Ascending aorta (tissue), 2 donors: Measurements from ENCODE around the gene AIM2. TPM values are rescaled to one million over a fixed set of nuclear protein-coding genes. Genes with fewer than 3 reads are reported as not detected.

Source experiments
- DNase-seq, 2 donors: peaks; one replicate each; pipeline ENCODE4 v3.0.0-alpha.2; 2019; ENCODE audit warnings: low spot score in 2 of 2
- H3K27ac ChIP-seq, 2 donors: fragments of 200-600 bp; sonication (generic); one replicate each; pipeline ENCODE4 v1.5.1; 2016 to 2017; ENCODE audit warnings: mild to moderate bottlenecking in 1 of 2
- H3K27me3 ChIP-seq: fragments of 200-600 bp; sonication (generic); one replicate; pipeline ENCODE4 v1.5.1; 2017
- H3K36me3 ChIP-seq, 2 donors: fragments of 200-600 bp; sonication (generic); one replicate each; pipeline ENCODE4 v1.5.1; 2016
- H3K4me1 ChIP-seq, 2 donors: fragments of 200-600 bp; sonication (generic); one replicate each; pipeline ENCODE4 v1.5.1; 2016 to 2017; ENCODE audit warnings: mild to moderate bottlenecking in 1 of 2
- H3K4me3 ChIP-seq, 2 donors: fragments of 200-600 bp; sonication (generic); one replicate each; pipeline ENCODE4 v1.5.1; 2016 to 2017; ENCODE audit warnings: mild to moderate bottlenecking in 1 of 2
- H3K9me3 ChIP-seq, 2 donors: fragments of 200-600 bp; sonication (generic); one replicate each; pipeline ENCODE4 v1.5.1; 2016
- intact Hi-C: fragments of 100-400 bp; cut with DNase I; formaldehyde crosslinking; loops from one replicate; pipeline ENCODE4 v1.15.1; 2023
- total RNA-seq: library from RNA; depleted of rRNA; stranded (reverse); fragments of >200 nt; gene quantifications from one replicate; pipeline ENCODE4 v1.1.0, GENCODE V29; 2016
- TF ChIP-seq, protein P1 (sequence below), 3 experiments: fragments of 200-600 bp in 2 of 3; fragments of 450-650 bp in 1 of 3; sonication (generic) in 2 of 3; IDR thresholded peaks; one replicate each; pipeline ENCODE4 v1.5.1; 2016 to 2019; ENCODE audit warnings: antibody characterized with exemption in 3 of 3, mild to moderate bottlenecking in 1 of 3, moderate library complexity in 1 of 3

Gene AIM2
- 0.43 TPM for total RNA-seq

DNA sequence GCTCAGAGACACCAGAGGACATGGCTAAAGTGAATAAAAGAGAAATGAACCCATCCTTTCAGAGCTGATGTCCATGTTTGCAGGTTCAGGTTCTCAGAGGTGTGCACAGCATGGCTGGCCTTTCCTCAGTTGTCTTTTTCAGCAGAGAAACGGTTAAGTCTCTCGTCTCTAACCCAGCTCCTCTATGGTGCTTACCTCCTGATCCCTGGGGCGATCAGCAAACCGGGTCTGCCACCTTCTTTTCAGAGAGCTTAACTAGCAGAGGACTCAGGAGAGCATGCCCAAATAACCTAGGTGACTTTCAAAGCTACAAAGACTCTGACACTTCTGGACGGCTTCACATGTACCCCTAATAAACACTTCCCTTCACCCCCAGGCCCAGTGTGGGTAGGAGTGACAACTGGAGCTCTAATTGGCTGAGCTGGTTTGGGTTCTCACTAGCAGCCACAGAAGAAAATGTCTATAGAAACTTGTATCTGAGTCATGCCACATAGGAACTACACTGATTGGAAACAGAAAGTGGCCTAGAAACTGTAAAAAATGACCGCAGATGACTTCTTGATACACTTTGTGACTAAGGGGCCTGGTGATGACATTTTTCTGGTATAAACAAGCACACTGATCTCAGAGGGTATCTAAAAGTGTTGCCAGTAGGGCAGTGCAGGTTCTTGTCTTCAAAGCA is at the start of gene AIM2:
AIM2 (minus strand) TSS at position 329 of the 682 bp plus-strand sequence. CDS start 3,267 bp downstream, outside the sequence.
- TF ChIP-seq, protein P1, sequence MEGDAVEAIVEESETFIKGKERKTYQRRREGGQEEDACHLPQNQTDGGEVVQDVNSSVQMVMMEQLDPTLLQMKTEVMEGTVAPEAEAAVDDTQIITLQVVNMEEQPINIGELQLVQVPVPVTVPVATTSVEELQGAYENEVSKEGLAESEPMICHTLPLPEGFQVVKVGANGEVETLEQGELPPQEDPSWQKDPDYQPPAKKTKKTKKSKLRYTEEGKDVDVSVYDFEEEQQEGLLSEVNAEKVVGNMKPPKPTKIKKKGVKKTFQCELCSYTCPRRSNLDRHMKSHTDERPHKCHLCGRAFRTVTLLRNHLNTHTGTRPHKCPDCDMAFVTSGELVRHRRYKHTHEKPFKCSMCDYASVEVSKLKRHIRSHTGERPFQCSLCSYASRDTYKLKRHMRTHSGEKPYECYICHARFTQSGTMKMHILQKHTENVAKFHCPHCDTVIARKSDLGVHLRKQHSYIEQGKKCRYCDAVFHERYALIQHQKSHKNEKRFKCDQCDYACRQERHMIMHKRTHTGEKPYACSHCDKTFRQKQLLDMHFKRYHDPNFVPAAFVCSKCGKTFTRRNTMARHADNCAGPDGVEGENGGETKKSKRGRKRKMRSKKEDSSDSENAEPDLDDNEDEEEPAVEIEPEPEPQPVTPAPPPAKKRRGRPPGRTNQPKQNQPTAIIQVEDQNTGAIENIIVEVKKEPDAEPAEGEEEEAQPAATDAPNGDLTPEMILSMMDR (IDR thresholded peaks at IDR 0.05) = no peak
- no peaks in the 10 kb centered on the region for H3K9me3 ChIP-seq
- intact Hi-C loops = no loop called here
- H3K4me3 ChIP-seq = no peak within 1 kb of the TSS
- H3K4me1 ChIP-seq = no peaks in the 10 kb centered on the region
- H3K36me3 ChIP-seq = no peaks in the 10 kb centered on the region
- DNase-seq = no peak
- H3K27ac ChIP-seq = no peak within 1 kb of the TSS
- no peaks in the 10 kb centered on the region for H3K27me3 ChIP-seq

DNA sequence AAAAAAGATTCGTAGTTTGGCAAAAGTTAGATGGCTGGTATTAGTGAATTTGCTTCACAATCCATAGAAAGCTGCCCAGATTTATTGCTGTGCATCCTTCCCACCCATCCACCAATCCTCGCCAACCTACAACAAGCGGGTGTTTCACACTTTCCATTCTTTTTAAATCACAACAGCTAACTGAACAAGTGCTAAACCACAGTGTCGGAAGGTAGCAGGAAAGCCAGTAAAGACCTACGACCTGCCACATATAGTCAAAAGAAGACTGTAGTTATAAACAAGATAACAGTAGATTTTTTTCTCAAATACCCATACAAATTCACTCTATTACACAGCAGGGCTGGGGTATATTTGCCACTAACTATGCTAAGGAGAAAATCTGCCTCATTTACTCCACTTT is 47.0 kb upstream of the AIM2 start:
- intact Hi-C loops = no loop called here
- H3K27me3 ChIP-seq = no peaks in the 10 kb centered on the region
- H3K4me3 ChIP-seq = no peak overlapping the region
- DNase-seq = no peak
- no peaks in the 10 kb centered on the region for H3K4me1 ChIP-seq
- H3K27ac ChIP-seq = no peak overlapping the region
- H3K36me3 ChIP-seq = no peaks in the 10 kb centered on the region
- TF ChIP-seq, protein P1 (IDR thresholded peaks at IDR 0.05) = no peak
- H3K9me3 ChIP-seq = no peaks in the 10 kb centered on the region

- Histone ChIP-seq H3K27ac (no peak overlapping the region), H3K4me3 (no peak overlapping the region), H3K27me3 (no peaks in the 10 kb centered on the region), H3K4me1 (no peaks in the 10 kb centered on the region), H3K36me3 (no peaks in the 10 kb centered on the region), H3K9me3 (no peaks in the 10 kb centered on the region)
- no peak for DNase-seq
- TF ChIP-seq, protein P1 (IDR thresholded peaks at IDR 0.05) = no peak
- intact Hi-C loops = no loop called here
These were observed 45.5 kb upstream of the AIM2 start for GRCh38 chr1:159122005-159122621.

DNA sequence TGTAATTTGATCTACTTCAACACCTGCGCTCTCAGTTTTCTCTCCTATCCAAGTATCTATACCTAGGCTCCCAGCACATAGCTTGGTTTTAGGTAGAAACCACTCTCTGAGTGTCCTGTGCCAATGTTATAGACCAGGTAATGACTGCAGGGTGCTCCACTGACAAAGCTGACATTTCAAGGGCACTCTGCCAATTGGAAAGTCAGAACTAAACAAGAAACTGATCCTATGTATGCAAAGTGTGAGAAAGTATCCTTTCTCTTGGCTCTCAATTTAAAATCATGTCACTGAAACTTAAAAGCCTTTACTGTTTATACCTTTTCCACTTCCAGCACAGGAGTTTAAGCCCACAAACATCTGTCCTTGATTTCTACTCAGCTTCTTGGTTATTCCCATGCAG is 45.0 kb upstream of the AIM2 start:
- no peak for DNase-seq
- Histone ChIP-seq H3K27me3 (no peaks in the 10 kb centered on the region), H3K9me3 (no peaks in the 10 kb centered on the region), H3K36me3 (no peaks in the 10 kb centered on the region), H3K4me3 (no peak overlapping the region), H3K4me1 (no peaks in the 10 kb centered on the region), H3K27ac (no peak overlapping the region)
- TF ChIP-seq, protein P1 (IDR thresholded peaks at IDR 0.05) = no peak
- intact Hi-C loops = no loop called here

DNA sequence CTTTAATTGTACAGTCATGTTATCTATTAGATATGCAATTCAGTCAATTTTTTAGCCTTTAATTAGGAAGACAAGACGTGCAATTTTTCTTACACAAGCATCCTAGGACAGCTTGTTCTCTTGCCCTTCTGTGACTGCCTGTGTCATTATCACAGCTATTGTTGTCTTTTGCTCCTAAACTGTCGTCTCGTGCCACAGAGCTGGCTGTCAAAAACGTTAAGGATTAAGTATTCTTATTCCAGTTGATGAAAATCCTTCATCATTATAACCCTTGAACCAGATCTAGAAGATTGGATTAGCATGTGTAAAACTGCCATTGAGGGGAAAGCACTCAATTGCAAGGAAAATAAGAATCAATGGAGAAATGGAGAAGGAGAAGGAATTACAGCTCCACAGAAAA is 43.8 kb upstream of the AIM2 start:
- DNase-seq = no peak
- H3K27me3 ChIP-seq = no peaks in the 10 kb centered on the region
- no peaks in the 10 kb centered on the region for H3K36me3 ChIP-seq
- TF ChIP-seq, protein P1 (IDR thresholded peaks at IDR 0.05) = no peak
- no peaks in the 10 kb centered on the region for H3K4me1 ChIP-seq
- no peak overlapping the region for H3K27ac ChIP-seq
- H3K9me3 ChIP-seq = no peaks in the 10 kb centered on the region
- intact Hi-C loops = no loop called here
- no peak overlapping the region for H3K4me3 ChIP-seq
